AG04449 (cell line): ENCODE data around the gene ATXN10.

Source experiments
- CTCF ChIA-PET: fragments of 350-600 bp; formaldehyde crosslinking; extraction: SDS; loops from one replicate; lab custom pipeline; 2021; ENCODE audit warnings: antibody characterized with exemption; lab: Yijun Ruan, JAX
- POLR2A ChIA-PET: fragments of 400-600, 350-600 bp; formaldehyde crosslinking; extraction: SDS; loops from one replicate; lab custom pipeline; 2020; ENCODE audit warnings: antibody characterized with exemption, inconsistent platforms; lab: Yijun Ruan, JAX
- DNase-seq: peaks from one replicate; pipeline ENCODE4 v3.0.0-alpha.2; 2010; ENCODE audit warnings: low read depth, low spot score
- H3K4me3 ChIP-seq: 2 replicates; pipeline ENCODE4 v1.5.1; 2011; ENCODE audit warnings: low read depth, mild to moderate bottlenecking, control low read depth, low read length
- CTCF ChIP-seq: IDR thresholded peaks from one replicate; pipeline ENCODE4 v1.5.1; 2011; ENCODE audit warnings: mild to moderate bottlenecking, moderate library complexity, low read length, control low read depth, inconsistent platforms; ENCODE audit not compliant: insufficient read depth; ENCODE audit errors: missing control alignments

The ATXN10 gene

DNA sequence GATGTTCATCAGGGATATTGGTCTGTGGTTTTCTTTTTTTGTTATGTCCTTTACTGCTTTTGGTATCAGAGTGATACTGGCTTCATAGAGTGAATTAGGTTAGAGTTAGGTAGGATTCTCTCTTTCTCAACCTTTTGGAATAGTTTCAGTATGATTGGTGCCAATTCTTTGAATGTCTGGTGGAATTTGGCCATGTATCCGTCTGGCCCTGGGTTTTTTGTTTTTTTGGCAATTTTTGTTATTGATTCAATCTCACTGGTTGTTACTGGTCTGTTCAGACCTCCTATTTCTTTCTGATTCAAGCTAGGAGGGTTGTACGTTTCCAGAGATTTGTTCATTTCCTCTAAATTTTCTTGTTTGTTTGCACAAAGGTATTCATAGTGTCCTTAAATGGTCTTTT lies 54.4 kb downstream of the ATXN10 start:
- H3K4me3 ChIP-seq, result no peak overlapping the region
- POLR2A ChIA-PET, result no interaction called here
- CTCF ChIA-PET, result interaction anchor here (1.2 to 1.6 kb wide), 2 partner anchors 10 to 148 kb away, joined by 3 to 5 read pairs; no protein-coding TSS in a partner anchor
- no peak for TF ChIP-seq CTCF
- DNase-seq, result no peak

GRCh38 chr22:45731041-45731797 lies 59.6 kb downstream of the ATXN10 start:
- no peak overlapping the region for H3K4me3 ChIP-seq
- TF ChIP-seq CTCF, result no peak
- ChIA-PET CTCF (interaction anchor here (0.7 to 4.2 kb wide), 12 partner anchors 8 to 230 kb away, joined by 3 to 23 read pairs (median 4); no protein-coding TSS in a partner anchor), POLR2A (no interaction called here)
- DNase-seq, result no peak

- ChIA-PET POLR2A (interaction anchor here (1.2 kb wide), 1 partner anchor 61 kb away, joined by 4 read pairs; the partner anchor contains the start of gene ATXN10), CTCF (interaction anchor here (0.8 to 4.2 kb wide), 13 partner anchors 8 to 229 kb away, joined by 3 to 23 read pairs (median 4); no protein-coding TSS in a partner anchor)
- no peak for DNase-seq
- no peak overlapping the region for H3K4me3 ChIP-seq
- no peak for TF ChIP-seq CTCF
These were observed 60.3 kb downstream of the ATXN10 start for GRCh38 chr22:45731798-45732495.

GRCh38 chr22:45735273-45735672 lies 63.6 kb downstream of the ATXN10 start:
- no peak for TF ChIP-seq CTCF
- H3K4me3 ChIP-seq, result no peak overlapping the region
- ChIA-PET CTCF (interaction anchor here (1.6 kb wide), 1 partner anchor 9 kb away, joined by 3 read pairs; no protein-coding TSS in a partner anchor), POLR2A (no interaction called here)
- DNase-seq, result no peak

DNA sequence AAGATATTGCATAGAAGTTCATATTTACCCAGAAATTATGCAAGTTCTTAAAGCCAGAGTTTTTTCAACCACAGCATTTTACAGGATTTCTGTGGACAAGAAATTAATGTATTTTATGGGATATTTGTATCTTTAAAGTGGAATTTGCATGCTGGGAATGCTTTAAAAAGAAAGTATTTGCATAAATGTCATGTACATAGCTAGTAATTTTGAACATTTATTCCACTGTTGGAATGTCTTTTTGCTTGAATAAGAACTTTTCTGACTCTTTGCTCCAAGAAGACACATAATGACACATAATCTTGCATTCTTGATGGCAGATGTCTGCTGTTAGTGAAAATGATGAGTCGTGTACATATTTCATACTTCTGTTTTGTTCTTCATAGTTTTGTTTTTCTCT lies 66.6 kb downstream of the ATXN10 start:
- DNase-seq, result no peak
- ChIA-PET CTCF (interaction anchor here (0.7 to 2.0 kb wide), 3 partner anchors 13 to 125 kb away, joined by 3 to 8 read pairs (median 6); no protein-coding TSS in a partner anchor), POLR2A (no interaction called here)
- no peak for TF ChIP-seq CTCF
- H3K4me3 ChIP-seq, result no peak overlapping the region

GRCh38 chr22:45740236-45740635 lies 68.6 kb downstream of the ATXN10 start:
- ChIA-PET POLR2A (no interaction called here), CTCF (interaction anchor here (0.7 to 1.9 kb wide), 9 partner anchors 8 to 162 kb away, joined by 3 to 7 read pairs (median 3); no protein-coding TSS in a partner anchor)
- no peak for TF ChIP-seq CTCF
- no peak overlapping the region for H3K4me3 ChIP-seq
- no peak for DNase-seq
